ENCODE results near the gene DEUP1. TPM values are rescaled to one million over a fixed set of nuclear protein-coding genes. Genes with fewer than 3 reads are reported as not detected.
"Not testable (repeated sequence)": the region's sequence is repeated elsewhere in the genome, so short reads cannot be mapped to it uniquely, and the experiment has no call there.

The DEUP1 gene, protein sequence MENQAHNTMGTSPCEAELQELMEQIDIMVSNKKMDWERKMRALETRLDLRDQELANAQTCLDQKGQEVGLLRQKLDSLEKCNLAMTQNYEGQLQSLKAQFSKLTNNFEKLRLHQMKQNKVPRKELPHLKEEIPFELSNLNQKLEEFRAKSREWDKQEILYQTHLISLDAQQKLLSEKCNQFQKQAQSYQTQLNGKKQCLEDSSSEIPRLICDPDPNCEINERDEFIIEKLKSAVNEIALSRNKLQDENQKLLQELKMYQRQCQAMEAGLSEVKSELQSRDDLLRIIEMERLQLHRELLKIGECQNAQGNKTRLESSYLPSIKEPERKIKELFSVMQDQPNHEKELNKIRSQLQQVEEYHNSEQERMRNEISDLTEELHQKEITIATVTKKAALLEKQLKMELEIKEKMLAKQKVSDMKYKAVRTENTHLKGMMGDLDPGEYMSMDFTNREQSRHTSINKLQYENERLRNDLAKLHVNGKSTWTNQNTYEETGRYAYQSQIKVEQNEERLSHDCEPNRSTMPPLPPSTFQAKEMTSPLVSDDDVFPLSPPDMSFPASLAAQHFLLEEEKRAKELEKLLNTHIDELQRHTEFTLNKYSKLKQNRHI
- 0.07 TPM for polyA plus RNA-seq (2013, experiment 1 of 2; ENCODE audit: insufficient read length)
- not detected for polyA plus RNA-seq (2013, experiment 2 of 2; ENCODE audit: insufficient read length)

DNA sequence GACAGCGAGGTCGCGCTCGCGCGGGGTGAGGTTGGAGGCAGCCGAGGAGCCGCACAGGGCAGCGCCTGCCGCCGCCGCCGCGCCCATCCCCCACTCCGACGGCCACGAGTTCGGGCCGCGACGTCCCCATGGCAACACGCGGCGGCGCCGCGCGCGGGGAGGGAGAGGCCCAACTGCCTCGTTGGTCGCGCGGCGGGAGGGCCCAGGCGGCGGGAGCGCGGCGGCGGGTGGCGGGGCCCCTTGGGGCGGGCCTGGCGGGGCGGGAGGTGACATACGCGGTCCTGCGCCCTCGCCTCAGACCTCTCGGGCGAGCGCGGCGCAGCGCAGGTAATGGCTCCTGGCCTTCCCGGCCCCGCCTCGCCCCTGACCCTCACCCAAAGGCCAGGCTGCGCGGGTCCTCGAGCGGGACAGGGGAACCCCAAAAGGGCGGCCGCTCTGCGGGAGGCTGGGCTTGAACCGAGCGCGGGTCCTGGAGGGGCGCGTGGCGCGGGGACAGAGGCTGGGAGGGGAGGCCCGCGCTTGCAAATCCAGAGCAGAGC, at the start of gene DEUP1:
Gene DEUP1 (plus strand): TSS at position 297 of the 539 bp plus-strand sequence. CDS start 1,518 bp downstream, outside the sequence.
- peak; percentile 40 for DNase-seq

DNA sequence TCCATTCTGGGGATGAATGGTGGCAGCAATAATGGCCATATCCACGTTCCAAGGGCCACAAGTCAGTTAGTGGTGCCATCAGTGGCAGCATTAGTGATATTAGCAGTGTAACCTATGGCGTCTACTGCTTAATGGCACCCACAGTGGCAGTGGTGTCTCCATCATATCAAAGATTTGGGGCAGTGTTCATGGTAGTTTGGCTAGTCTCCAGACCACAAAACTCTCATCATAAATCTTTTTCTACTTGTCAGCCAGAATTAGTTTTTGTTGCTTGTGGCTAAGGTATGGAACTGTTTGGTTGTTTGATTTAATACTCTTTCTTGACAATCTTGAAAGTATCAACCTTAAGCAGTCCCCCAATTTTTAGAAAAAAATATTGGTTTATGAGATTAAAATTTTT, 45.1 kb upstream of the DEUP1 start:
- no peak for DNase-seq

DNA sequence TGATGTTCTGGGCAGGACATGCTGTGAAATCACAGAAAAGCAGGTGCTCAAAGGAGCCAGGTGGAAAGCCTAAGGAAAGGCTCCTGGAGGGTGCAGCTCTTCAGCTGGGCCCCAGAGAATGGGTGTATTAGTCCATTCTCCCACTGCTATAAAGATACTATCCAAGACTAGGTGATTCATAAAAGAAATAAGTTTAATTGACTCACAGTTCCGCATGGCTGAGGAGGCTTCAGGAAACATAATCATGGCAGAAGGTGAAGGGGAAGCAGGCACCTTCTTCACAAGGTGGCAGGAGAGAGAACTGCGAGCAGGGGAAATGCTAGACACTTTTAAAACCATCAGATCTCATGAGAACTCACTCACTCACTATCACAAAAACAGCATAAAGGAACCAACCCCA, 43.1 kb upstream of the DEUP1 start:
- DNase-seq, result no peak

DNA sequence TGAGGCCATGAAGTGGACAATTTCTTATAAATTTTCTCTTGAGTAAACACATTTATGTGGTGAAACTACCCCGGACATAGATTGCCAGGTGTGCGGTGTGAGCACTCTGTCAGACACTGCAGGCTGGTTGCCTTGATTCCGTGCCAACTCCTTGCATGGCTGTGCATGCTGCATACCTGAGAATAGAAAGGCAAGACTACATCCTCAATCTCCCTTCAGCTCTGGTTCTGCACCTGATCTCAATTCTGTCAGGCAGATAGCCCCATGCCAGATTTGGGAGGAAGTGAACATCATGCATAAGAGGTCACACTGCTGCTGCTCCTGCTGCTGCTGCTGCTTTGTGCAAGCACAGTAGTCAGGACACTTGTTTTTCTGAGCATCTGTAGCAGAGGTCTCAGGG, 42.5 kb upstream of the DEUP1 start:
- no peak for DNase-seq

DNA sequence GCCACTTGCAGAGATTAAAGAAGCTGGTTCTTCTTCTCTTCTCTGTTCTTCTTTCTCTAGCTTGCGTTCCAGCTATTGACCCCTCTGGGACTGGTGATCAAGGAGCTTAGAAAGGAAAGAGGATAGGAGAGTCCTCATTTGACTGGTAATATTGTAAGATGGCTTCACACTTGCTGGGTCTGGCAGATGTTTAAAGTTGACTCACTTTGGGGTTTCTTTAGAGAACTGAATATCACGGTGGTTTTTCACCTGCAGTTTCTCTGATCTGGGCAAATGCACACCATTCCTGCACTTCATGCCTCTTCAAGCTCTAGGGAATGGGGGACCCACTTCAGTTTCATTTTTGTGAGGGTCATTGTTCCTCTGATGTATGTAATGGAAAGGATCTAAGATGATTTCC, 41.8 kb upstream of the DEUP1 start:
- DNase-seq, result no peak

DNA sequence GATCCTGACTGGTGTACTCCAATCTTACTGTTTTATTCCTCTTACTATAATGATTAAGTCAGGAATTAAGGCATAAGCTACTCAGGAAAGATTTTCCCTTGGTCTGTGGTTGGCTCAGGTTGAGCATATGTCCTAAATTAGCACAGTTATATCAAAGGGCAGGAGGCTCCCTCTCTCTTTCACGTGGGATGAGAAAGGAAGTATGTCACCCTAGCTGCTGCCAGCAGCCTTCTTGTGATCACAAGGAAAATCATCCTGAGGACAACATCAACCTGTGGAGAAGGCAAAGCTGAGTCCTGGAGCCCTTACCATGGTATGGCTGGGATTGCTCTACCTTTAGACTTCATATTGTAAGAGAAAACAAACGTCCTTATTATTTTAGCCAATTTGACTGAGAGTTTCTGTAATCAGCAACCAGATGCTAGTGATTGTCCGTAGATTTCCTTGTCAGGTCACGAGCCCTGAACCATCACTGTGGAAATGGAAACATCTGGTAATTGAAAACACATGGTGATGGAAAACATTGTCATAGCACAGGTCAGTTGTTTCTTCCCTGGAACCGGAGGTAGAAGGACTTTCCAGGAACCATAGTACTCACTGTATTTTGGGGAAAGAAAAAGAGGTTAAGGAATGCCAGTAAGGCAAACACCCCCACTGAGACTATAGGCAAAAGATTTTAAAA, 40.6 kb upstream of the DEUP1 start:
- DNase-seq, result no peak

DNA sequence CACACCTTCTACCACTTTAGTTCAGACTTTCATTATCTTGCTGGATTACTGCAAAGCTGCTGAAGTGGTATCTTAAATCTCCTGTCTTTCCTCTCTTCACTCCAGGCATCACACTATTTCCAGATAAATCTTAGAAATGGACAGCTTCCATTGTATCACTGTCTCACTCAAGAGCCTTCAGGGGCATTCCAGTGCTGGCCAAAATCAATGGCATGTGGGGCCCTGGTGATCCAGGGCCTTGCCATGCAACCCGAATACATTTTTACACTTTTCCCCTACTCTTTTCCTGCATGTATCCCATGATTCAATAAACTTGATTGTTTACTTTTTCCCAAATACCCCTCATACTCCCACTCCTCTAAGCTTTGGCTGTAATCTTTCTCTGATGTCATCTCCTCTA, 39.4 kb upstream of the DEUP1 start:
- DNase-seq, result no peak

DNA sequence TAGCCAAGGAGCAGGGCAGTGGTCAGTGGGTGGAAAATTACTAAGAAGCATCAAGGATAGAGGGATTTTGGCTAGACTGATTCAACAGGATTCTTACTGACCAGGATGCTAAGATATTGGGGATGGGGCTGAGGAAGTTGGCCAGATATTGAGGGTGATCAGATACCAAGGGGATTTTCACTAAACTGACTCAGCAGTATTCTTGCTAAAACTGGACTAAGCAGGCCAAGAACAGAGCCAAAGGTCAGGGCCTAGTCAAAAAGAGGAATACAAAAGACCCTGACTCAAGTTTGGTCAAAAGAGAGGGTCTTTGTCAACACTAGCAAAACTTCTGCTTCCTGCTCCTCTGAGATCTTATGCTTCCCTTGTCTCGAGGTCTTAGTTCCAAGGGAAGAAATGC, 38.6 kb upstream of the DEUP1 start:
- DNase-seq, result no peak

DNA sequence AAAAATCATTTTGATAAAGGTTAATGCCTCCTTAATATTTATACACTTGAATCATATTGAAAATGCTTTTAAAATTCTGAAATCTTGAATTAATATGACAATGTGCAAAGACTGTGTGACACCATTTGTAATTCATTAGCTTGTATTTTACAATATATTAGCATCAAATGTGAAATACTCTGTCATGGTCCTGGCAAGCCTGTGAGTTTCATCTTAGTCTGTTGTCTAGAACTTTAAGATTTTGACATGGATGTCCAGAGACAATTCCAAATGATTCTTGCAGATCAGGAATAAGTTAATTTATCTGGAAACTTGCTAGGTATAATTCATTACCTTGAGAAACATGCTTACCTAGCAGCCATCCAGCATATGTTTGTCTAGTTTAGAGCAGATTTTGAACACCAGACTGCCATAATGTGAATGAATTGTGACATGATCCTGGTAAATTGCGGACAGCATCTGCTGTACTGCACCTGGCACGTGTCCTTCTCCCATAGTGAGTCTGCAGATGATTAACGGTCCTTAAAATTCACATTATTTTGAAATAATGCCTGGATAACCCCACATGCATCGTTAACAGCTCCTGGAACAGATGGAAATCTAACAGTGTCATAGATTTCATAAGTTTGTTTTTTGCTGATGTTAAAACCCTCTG, 34.5 kb upstream of the DEUP1 start:
- no peak for DNase-seq

DNA sequence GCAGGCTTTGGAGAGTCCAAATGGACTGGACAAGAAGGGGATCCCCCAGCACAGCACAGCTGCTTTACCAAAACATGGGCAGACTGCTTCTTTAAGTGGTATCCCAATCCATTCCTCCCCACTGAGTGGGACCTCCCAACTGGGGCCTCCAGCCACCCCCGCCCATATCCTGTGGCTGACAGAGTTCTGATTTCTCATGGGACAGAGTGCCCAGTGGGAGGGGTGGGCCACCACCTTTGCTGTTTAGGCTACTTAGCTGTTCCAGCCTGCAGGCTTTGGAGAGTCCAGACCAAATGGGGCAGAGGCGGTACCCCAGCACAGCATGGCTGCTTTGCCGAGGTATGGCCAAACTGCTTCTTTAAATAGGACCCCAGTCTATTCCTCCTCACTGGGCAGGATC, 26.9 kb upstream of the DEUP1 start:
- no peak for DNase-seq

DNA sequence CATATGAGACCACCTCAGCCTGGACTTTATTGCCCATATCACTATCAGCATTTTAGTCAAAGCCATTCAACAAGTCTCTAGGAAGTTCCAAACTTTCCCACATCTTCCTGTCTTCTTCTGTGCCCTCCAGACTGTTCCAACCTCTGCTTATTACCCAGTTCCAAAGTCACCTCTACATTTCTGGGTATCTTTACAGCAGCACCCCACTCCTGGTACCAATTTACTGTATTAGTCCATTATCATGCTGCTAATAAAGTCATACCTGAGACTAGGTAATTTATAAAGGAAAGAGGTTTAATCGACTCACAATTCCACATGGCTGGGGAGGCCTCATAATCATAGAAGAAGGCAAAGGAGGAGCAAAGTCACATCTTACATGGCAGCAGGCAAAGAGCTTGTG, 16.1 kb upstream of the DEUP1 start:
- DNase-seq, result not testable (repeated sequence)

DNA sequence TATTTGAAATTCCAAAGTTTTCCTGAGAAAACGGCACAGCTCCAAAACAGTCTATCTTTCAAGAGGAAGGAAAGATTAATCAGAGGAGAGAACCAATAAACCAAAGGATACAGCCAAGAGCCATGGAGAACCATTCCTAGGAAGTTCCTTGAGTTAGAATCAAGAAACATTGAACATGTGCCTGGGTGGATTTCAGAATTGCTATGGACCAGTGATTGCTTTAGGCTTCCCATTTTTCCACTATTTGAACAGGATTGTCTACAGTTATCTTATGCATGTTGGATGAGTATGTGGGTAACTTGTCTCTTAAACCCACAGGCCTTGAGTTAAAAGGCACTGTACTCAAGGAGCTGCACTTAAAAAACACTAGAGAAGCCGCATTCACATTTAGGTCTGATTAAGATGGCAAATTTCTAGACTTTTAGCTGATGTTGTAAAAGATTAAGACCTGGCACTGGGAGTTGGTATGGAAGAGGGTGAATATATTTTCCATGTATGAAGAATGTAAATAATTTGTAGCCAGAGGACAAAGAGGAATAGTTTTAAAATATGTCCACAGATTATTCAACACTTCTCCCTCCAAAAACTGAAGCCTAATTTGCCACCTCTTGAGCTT, 11.2 kb upstream of the DEUP1 start:
- DNase-seq, result no peak

DNA sequence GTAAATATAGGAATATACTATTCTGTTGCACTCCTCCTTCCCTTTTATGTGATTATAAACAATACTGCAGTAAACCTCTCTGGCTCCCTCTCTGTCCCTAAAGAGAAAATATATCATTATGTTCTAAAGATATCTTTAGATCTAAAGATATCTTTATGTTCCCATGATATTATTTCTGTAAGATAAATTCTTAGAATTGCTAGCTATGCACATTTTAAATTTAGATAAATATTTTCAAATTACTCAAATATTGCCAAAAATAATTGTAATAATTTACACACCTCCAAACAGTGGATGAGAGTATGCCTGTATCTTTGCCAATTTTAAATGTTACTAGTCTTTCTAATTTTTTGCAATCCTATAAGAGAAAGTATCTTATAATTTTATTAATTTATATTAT, 10.3 kb upstream of the DEUP1 start:
- no peak for DNase-seq

DNA sequence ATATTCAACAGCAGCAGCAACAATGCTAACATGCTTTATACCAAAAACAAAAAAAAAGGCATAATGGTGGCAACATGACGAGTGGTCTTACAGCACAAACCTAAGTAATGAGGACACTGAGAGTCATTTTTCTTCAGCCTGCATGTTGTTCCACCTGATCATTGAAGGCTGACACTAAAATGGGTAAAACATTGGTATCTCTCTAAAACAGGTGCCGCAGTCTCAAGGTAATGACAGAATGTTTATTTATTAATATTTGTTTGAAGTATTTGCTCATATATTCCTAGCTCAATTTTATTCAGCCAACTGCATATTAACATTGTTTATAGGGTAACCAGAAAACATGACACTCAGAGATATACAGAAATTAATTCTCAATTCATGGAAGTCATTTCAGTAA, 8.3 kb upstream of the DEUP1 start:
- no peak for DNase-seq

DNA sequence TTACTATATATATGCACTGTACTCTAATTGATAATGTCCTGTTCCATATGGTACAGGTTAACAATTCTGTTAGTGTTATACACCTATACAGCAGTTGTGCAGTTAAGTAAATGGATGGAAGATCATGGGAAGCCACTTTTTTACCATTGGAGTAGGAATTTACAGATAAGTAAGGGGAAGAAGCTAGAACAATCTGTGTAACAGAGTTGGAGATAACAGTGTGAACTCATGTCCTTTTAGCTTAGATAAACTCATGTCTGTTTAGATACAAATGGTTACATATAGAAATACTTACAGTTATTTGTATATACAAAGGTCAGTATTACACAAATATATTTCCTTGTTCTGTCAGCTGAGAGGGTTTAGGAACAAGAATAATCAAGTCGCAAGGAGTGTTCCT, 6.8 kb upstream of the DEUP1 start:
- no peak for DNase-seq

DNA sequence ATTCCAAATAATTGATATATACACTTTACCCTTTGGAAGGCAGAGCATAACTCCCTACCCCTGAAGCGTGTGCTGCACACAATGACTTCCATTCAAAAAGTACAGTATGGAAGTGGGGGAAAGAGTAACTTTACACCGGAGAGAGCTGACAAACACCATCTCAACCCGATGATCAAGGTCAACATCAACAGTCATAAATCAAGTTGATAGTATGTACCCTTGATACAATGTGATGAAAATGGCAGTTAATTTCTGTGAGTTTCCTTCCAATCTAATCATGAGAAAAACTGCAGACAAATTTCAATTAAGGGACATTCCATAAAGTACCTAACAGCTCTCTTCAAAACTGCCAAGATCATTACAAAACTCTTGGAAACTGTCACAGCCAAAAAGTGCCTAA, 6.0 kb upstream of the DEUP1 start:
- no peak for DNase-seq

DNA sequence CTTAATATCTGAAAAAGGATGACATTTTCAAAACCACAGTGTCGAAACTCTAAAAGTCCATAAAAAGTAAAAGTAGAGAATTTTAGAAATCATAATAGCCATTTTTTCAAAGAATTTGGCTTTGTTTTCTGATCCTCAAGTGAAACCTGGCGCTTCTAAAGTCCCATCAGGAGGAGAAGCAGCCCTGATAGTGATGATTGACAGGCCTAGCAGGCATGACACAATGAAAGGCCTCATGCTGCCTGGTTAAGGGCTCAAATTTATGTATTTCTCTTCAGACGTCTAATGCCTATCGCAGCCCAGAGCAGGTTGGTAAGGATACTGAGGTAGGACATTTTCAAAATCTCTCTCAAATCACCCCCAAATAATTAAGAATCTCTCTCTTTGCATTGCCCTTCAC, 3.9 kb upstream of the DEUP1 start:
- DNase-seq, result no peak

DNA sequence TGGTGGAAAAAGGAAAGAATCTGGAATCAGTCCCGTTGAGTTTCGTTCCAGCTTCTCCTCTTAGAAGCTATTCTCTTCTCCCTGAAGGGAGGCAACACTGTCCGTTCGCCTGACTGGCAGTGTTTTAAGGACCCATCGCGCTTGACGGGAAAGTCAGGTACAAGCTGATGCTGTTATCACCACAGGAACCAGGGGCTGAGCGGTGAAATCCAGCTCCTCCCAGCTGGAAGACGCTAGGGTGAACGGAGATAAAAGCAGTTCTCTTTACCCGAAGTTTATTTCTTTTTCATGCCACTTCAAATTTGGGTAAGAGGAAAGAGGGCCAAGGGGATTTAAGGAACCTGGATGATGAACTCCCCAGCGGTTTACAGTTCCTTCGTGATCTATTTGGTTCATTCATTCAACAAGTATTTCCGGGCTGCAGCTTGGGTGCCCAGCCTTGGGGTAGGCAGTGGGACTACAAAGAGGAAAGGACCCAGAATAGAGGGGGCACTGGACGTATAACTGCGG, 551 bp upstream of the DEUP1 start:
- peak; percentile 13 for DNase-seq

DNA sequence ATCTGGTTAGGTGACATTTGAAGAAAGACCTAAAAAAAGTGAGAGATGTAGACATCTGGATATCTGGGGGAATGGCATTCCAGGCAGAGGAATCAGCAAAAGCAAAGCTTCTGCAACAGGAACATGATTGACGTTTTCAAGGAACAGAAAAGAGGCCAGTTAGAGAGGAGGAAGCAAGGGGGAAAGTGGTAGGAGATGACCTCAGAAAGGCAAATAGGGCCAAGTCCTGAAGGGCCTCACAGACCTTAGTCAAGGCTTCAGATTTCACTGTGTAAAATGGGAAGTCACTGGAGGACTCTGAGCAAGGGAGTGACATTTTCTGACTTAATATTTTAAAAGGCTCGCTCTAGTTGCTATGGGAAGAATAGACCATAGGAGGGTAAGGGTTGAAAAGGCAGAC, 9.7 kb downstream of the DEUP1 start:
- DNase-seq, result no peak

DNA sequence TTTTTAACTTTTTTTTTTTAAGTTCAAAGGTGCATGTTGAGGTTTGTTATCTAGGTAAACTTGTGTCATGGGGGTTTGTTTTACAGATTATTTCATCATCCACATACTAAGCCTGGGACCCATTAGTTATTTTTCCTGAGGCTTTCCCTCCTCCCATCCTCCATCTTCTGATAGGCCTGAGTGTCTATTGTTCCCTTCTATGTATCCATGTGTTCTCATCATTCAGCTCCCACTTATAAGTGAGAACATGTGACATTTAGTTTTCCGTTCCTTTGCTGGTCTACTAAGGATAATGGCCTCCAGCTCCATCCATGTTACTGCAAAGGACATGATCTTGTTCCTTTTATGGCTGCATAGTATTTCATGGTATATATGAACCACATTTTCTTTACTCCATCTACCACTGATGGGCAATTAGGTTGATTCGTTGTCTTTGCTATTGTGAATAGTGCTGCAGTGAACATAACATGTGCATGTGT, 14.4 kb downstream of the DEUP1 start:
- no peak for DNase-seq

DNA sequence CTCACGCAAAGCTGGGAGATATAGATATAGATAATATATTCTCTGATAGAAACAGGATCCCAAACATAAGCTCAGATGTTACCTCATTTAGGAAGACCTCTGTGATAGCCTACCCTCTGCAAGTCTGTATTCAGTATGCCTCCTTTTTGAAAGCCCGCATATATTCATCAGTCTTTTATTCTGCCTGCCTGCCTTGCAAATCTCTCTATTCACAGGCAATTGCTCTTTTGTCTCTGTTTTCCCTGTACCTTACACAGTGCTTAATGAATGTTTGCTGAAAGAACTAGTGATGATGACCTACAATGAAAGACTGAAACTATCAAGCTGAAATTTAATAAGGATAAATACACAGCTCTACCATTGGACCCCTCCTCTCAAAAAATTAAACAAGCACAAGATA, 18.4 kb downstream of the DEUP1 start:
- no peak for DNase-seq

DNA sequence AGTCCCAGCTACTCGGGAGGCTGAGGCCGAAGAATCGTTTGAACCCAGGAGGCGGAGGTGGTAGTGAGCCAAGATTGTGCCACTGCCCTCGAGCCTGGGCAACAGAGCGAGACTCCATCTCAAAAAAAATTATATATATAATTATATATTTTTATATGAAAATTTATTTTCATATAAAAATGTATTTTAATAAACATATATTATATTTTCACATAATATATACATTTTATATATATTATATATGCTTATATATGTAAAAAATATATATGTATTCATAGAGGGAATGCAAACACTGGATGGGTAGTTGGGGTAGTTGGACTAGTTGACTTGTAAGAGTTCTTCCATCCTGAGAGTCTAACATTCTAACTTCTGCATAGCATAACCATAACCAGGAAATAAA, 20.3 kb downstream of the DEUP1 start:
- no peak for DNase-seq
